Stomach (tissue), 4 donors: Measurements from ENCODE around the gene PFKP.

Experiments used
- EP300 ChIP-seq: sonication (generic); formaldehyde crosslinking; IDR thresholded peaks from one replicate; pipeline ENCODE4 v1.6.1; 2017; ENCODE audit warnings: antibody characterized with exemption
- POLR2A ChIP-seq, 4 donors: fragments of 450-650 bp; IDR thresholded peaks; one replicate each; pipeline ENCODE4 v1.6.1; 2016; ENCODE audit warnings: antibody characterized with exemption in 4 of 4, control low read depth in 2 of 4, mild to moderate bottlenecking in 1 of 4, moderate library complexity in 1 of 4
- POLR2AphosphoS5 ChIP-seq, 3 donors: sonication (generic); formaldehyde crosslinking; IDR thresholded peaks; one replicate each; pipeline ENCODE4 v1.6.1; 2016; ENCODE audit warnings: antibody characterized with exemption in 3 of 3
- TF ChIP-seq, protein P1 (sequence below), 7 experiments: fragments of 450-650 bp in 4 of 7; fragments of 200-600 bp in 3 of 7; sonication (generic) in 3 of 7; IDR thresholded peaks; one replicate each; pipeline ENCODE4 v1.5.1; 2016 to 2019; ENCODE audit warnings: antibody characterized with exemption in 7 of 7, control low read depth in 2 of 7, mild to moderate bottlenecking in 1 of 7

DNA sequence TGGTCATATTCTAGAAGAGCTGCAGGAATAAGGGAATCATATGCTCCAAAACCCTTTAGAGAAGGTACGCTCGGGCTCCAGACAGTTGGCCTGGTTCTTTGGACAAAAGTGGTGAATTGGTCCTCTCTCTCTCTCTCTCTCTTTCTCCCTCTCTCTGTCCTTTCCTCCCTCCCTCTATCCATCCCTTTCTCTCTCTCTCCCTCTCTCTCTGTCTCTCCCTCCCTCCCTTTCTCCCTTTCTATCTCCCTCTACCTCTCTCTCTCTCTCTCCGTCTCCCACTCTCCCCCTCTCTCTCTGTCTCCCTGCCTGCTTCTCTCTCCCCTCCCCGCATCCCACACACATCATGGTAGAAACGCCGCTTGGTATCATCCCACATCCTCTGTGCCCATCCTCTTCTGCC is 19.8 kb upstream of the PFKP start:
- TF ChIP-seq, protein P1, sequence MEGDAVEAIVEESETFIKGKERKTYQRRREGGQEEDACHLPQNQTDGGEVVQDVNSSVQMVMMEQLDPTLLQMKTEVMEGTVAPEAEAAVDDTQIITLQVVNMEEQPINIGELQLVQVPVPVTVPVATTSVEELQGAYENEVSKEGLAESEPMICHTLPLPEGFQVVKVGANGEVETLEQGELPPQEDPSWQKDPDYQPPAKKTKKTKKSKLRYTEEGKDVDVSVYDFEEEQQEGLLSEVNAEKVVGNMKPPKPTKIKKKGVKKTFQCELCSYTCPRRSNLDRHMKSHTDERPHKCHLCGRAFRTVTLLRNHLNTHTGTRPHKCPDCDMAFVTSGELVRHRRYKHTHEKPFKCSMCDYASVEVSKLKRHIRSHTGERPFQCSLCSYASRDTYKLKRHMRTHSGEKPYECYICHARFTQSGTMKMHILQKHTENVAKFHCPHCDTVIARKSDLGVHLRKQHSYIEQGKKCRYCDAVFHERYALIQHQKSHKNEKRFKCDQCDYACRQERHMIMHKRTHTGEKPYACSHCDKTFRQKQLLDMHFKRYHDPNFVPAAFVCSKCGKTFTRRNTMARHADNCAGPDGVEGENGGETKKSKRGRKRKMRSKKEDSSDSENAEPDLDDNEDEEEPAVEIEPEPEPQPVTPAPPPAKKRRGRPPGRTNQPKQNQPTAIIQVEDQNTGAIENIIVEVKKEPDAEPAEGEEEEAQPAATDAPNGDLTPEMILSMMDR (IDR thresholded peaks at IDR 0.05): no peak
- TF ChIP-seq POLR2AphosphoS5 (IDR thresholded peaks at IDR 0.05): no peak
- TF ChIP-seq POLR2A (IDR thresholded peaks at IDR 0.05): no peak
- no peak for TF ChIP-seq EP300
